ENCODE measurements around the gene HMGN3.

- no peak for TF ChIP-seq MLLT10 (CRISPR knock-in tag; IDR thresholded peaks at IDR 0.05)
- 0 out of 2 replicates have a peak, but pooled peaks have one; percentile 11 for TF ChIP-seq BCL6 (CRISPR knock-in tag; IDR thresholded peaks at IDR 0.05)
- TF ChIP-seq SATB2 (CRISPR knock-in tag; IDR thresholded peaks at IDR 0.05) = no peak
- TF ChIP-seq ZBTB40 (IDR thresholded peaks at IDR 0.05) = no peak
- TF ChIP-seq ZBTB40 (CRISPR knock-in tag; IDR thresholded peaks at IDR 0.05) = no peak
- no peak for TF ChIP-seq NR2F6 (IDR thresholded peaks at IDR 0.05)
- peak; percentile 56; the same call in 1 of the 2 replicates for TF ChIP-seq NR2F6 (CRISPR knock-in tag; IDR thresholded peaks at IDR 0.05)
- TF ChIP-seq RBFOX2 (IDR thresholded peaks at IDR 0.05; ENCODE audit: low read depth, low read length) = peak; percentile 78
- peak; percentile 28; the same call in 1 of the 2 replicates for TF ChIP-seq CSRNP1 (CRISPR knock-in tag; IDR thresholded peaks at IDR 0.05)
- no peak for TF ChIP-seq JUN (CRISPR knock-in tag; IDR thresholded peaks at IDR 0.05)
- TF ChIP-seq HOXA3 (CRISPR knock-in tag; IDR thresholded peaks at IDR 0.05) = peak; percentile 77
- no peak for TF ChIP-seq TERF1 (CRISPR knock-in tag; IDR thresholded peaks at IDR 0.05)
- TF ChIP-seq ZBTB43 (CRISPR knock-in tag; conservative IDR thresholded peaks at IDR 0.05) = no peak; the same call in 1 of the 2 replicates
- no peak for TF ChIP-seq ZNF674 (CRISPR knock-in tag; IDR thresholded peaks at IDR 0.05; ENCODE audit: low read depth)
- no peak for TF ChIP-seq BHLHE40 (IDR thresholded peaks at IDR 0.05; ENCODE audit: low read length)
- no peak for TF ChIP-seq THYN1 (CRISPR knock-in tag; IDR thresholded peaks at IDR 0.05; ENCODE audit: borderline replicate concordance, low read depth)
Observed at GRCh38 chr6:79233611-79234149, 802 bp downstream of the HMGN3 start.

Data from HepG2 (cell line).